GM19025 (cell line): ENCODE results near the gene CARD19.
A peak's percentile ranks its signal among the peaks of the same experiment; 100 is the strongest.

Experiments used
- ATAC-seq: cut with Tn5 transposase; IDR thresholded peaks from one replicate; pipeline ENCODE4 v1.9.1; 2021; ENCODE audit warnings: mild to moderate bottlenecking, low read depth, moderate library complexity; ENCODE audit not compliant: unreplicated experiment

CARD19 gene

DNA sequence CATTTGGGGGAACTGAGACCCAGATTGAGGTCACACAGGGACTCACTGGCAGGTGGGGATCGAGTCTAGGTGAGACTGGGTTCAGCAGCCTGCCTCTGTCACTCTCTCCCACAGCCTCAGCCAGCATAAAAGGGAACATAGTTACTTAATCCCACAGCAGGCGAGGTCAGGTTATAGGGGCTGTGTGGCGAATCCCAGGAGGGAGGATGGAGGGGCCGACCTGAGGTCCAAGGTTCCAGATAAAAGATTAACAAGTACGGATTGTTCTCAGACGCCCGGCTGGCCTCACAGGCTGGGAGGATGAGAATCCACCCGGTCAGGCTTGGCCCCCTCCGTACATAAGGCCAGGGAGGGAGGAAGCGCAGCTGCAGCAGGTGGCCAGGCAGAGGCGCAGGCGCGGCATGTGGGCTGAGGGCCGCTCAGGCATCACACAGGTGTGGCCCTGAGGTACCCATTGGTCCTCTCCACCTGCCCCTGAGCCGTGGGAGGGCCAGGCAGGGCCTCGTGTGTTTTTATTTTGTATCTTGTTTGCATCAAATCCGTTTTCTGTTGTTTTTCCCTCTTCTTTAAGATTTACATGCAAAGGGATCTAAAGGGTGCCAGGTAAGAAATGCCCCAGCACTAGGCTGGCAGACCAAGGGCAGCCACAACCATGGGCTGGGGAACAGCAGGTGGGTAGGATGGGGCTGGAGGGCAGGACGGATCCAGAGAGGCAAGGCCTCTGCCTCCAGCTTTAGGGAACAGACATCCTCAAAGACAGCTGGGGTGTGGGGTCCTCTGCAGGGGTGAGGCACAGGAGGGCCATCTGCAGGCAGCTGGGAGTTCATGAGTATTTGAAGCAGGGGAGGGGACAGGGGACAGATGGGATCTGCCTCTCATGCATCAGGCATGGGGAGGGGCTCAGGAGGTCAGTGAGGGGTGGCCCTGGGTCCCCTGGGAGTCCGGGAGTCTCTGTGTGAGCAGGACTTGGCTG, 33.9 kb upstream of the CARD19 start:
- ATAC-seq: peak; percentile 24

DNA sequence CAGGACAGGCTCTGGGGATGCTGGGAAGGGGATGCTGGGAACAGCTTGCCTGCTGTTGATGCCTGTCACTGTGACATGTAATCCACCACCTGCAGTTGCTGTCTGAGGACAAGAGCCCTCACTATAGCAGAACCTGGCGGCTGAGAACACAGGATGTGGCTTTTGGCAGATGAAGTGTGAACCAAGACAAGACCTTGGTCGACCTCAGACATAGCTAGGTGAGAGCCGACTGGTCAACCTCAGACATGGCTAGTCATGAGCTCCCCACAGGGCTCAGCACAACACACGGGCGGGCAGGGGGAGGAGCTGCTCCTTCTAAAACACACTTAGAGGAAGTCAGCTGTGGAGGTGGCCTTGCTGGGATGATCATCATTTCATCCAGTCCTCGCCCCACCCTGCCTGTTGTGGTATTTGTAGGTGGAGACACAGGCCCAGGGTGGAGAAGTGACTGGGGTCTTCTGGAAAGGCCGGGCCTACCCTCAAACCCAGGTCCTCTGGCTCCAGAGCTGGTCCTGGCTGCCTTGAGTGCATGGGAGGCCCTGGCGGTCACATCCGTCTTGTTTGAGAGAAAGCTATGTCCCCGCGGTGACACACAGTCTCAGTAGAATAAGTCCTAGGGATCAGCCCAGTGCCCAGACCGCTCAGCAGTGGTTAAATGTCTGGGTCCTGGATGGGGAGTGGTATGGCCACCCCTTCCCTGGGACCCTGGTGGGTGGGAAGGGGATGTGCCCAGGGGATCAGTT, 31.5 kb upstream of the CARD19 start:
- ATAC-seq: peak; percentile 91

DNA sequence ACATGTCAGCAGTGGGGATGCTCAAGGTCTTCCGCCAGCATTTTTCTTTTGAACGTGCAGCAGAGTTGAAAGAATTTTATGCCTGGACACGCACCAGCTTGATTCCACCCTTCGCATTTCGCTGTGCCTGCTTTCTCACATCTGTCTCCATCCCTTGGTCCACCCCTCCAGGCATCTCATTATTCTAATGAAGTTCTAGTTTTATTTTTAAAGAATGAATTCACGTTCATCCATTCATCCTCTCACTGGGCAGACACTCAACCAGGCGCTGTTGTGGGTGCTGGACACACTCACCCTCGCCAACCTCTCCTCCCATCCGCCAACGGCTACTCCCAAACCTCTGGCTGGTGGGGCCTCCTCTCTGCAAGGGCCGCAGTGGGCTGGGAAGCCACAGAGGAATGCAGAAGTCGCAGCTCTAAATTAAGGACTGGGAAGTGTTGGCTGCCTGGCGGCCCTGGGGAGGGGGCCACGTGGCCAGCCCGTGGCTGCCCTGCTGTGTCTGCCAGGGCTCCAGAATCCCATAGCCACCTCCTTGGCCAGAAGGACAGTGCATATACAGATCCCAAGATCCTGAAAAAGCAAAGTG, 30.8 kb upstream of the CARD19 start:
- ATAC-seq: no peak

DNA sequence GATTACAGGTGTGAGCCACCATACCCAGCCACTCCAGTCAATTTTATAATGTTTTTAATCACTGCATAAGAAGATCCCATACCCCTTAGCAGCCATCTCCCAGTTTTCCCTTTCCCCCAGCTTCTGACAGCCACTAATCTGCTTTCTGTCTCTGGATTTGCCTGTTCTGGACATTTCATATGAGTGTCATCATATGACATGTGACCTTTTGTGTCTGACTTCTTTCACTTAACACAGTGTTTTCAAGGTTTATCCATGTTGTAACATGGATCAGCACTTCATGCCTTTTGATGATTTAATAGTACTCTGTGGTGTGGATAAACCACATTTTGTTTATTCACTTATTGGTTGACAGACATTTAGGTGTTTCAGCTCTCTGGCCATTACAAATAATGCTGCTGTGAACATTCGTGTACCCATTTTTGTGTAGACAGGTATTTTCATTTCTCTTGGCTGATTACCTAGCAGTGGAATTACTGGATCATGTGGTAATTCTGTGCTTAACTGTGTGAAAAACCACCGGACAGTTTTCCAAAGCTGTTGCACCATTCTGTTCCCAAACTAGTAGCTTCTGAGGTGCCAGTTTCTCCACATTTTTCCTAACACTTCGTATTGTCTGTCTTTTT, 28.9 kb upstream of the CARD19 start:
- ATAC-seq: no peak

DNA sequence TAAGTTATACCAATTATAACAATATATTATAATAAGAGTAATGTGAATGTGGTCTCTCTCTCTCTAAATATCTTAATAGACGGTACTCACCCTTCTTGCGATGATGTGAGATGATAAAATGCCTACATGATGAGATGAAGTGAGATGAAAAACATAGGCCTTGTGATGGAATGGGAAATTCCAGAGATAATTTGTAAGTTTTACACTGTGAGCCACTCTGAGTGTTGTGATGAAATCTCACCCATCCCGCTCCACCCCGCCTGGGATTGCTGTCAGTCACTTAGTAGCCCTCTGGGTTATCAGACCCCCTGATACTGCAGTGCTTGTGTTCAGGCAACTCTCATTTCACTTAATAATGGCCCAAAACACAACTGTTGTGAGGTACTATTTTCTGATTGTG, 27.1 kb upstream of the CARD19 start:
- ATAC-seq: no peak

DNA sequence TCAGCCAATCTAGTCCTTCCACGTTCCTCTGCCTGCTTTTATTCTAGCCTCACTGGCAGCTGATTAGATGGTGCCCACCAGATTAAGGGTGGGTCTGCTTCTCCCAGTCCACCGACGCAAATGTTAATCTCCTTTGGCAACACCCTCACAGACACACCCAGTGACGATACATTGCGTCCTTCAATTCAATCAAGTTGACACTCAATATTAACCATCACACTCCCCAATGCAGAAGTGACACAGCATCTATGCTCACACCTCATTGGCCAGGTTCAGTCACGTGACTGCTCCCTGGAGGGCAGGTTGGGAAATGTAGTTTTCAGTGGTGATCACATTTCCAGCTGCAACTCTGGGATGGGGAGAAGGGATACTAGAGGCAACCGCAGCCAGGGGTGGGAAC, 24.6 kb upstream of the CARD19 start:
- no peak for ATAC-seq

DNA sequence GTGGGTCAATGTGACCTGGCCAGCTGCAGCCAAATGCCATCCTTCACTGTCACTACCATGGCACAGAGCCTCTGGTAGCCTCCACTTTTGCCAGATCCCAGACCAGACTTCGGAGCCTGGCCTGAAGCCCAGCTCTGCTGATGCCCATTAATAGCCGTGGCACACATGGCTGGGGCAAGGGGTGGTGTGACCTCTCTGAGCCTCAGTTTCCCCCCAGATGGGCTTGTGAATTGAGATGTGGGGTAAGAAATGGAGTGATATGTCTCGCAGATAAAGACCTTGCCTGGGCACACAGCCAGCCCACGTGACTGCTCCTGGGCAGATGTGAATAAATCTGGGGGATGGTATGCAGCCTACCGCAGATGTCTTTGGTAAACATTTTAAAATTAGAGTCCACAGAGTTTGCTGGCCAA, 23.6 kb upstream of the CARD19 start:
- no peak for ATAC-seq

DNA sequence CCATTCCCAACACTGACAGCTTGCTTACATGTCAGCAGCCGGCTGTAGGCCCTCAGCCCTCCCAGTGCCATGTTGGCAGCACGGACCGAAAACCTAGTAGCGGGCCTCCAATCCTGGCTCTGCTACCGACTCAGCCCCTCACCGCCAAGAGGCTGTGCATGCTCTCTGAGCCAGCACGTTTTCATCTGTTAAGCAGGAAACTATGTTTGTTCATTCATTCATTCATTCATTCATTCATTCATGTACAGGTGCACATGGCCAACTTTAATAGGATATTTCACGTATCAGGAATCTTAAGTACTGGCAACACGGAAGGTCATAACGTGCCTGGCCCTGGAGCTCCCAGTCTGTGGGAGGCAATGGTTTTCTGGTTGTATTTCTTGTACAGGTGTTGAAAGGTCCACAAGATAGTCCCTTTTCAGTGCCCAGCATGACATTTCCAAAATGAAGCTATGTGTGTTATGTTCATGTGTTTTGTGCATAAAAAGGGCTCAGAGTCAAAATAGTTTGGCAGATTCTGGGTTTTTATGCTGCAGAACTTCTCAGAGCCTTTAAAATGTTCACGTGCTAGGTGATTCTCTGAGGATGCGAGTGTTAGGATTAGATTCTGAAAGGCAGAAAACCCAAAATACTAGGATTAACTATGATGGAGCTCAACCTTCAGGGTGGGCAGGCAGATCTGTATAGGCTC, 19.8 kb upstream of the CARD19 start:
- ATAC-seq: no peak

DNA sequence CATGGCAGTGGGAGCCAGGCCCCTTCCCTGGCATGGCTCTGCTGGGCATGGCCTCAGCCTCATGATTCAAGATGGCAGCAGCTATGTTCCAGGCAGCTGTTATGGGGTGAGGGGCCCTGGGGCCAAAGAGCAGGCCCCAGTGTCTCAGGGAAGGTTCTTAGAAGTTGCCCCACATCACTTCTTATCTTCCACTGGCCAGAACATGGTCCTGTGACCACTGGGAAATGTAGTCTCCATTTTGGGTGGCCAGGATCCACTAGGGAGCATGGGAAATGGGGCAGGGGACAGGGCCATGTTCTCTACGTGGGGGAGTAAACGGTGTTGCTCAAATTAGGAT, 19.3 kb upstream of the CARD19 start:
- no peak for ATAC-seq

DNA sequence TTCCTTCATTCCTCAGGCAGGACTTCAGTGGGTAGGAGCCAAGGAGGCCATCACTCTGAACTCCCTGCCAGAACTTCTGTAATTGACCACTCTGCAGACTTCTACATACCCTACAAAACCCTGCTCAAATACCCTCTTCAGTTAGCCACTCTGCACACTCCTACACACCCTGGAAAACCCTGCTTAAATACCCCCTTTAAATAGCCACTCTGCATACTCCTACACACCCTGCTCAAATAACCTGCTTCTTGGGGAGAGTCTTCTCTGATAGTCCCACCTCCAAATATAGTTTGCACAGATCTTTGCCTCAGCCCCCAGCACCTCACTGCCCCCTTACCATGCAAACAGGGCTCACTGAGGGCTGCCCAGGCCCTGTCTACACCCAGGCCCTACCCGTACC, 18.6 kb upstream of the CARD19 start:
- no peak for ATAC-seq

DNA sequence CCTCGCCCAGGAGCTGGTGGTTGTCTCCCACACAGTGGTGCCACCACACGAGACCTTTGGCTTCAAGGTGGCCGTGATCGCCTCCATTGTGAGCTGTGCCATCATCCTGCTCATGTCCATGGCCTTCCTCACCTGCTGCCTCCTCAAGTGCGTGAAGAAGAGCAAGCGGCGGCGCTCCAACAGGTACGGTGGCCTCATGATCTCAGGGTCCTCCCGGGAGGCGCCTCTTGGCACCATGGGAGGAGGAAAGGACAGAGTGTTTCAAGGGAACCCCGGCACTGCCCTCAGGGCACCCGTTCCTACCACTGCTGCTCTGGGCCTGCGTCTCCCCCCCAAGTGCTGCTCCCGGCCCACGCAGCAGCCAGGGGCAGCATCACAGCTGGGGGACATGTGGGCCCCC, 18.2 kb upstream of the CARD19 start:
- no peak for ATAC-seq

DNA sequence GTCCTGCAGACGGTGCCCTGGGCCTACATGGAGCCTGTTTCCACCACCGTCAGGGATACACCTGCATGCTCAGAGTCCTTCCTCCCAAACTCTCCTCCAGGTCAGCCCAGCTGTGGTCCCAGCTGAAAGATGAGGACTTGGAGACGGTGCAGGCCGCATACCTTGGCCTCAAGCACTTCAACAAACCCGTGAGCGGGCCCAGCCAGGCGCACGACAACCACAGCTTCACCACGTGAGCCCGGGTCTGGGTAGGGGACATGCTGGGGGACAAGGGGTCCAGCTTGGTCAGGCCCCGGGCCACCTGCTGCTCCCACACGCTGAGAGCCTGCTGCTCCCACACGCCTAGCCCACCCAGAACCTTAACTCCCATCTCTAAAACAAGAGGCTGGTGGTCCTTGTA, 16.6 kb upstream of the CARD19 start:
- ATAC-seq: no peak

DNA sequence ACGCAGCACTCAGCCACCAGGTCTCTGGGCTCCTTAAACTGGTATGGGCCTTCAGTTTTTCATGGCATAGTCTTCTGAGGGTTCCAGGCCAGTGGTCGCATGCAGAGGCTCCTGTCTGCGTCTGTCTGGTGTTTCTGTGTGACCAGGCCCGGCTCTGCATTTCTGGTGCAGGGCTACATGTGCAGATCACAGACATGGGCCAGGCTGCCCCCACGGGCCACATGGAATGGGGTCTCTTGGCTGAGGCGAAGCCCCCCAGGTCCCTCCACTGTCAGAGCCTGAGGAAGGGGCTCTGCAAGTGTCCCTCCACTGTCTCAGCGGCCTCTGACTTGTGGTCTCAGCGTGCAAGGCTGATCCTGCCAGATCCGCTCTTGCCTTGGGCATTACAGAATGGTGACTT, 15.6 kb upstream of the CARD19 start:
- ATAC-seq: no peak

DNA sequence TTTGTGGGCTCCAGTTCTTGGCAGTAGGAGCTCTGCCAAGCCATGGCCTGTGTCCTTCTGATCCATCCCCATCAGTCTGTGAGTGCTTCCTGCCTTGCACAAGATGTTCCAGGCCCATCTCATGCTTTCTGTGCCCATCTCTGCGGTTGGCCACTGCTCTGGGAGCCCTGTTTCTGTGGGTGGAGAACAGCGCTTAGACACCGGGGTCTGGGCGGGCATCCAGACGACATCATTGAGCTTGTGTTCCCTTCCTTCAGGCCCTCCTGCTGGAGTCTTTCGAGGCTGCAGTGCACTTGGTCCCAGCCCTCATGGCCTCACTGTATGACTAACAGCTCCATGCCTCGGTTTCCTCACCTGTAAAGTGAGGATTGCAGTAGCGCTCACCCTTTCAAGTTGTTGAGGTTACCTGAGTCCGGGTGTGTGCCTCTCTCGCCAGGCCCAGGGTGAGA, 14.9 kb upstream of the CARD19 start:
- no peak for ATAC-seq

DNA sequence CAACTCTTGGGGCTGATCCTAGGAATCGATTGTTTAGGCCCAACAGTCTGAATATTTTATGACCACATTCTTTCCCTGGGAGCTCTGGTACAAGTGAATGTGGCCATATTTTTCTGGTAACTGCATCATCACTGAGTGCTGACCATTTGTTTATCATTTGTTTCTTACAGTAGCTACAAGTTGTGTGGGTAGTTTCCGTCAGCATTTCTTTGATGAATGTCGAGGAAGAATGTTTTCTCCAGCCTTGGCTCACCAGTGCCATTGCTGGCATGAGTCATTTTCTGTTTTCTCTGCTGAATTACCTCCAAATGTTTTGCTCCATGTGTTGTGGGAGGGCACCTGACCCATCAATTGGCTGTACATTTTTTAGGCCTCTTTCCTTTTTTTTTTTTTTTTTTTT, 14.1 kb upstream of the CARD19 start:
- no peak for ATAC-seq

DNA sequence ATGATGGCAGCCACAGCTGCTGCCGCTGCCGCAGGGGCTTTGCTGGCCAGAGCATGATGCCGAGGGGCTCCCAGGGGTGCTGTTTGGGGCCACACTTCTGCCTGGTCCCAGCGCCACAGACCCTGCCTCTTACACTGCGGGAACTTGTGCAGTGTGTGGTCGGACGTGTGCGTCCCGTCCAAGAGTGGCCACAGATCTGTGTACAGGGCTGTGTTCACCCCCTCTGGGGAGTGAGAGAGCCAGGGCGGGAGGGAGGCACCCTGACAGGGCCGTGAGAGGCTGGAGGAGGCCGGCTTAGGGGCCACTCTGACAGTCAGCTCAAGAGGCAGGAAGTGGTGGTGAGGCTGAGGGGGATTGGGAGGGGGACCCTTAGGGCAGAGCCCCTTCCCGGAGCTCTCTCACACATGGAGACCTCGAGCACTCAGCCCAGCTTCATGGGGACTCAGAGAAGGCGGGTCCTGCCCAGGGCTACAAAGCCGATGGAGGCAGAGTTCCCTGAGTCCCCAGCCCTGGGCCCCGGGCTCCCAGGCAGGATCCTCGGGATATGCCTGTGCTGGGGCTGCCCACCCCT, 13.1 kb upstream of the CARD19 start:
- no peak for ATAC-seq

DNA sequence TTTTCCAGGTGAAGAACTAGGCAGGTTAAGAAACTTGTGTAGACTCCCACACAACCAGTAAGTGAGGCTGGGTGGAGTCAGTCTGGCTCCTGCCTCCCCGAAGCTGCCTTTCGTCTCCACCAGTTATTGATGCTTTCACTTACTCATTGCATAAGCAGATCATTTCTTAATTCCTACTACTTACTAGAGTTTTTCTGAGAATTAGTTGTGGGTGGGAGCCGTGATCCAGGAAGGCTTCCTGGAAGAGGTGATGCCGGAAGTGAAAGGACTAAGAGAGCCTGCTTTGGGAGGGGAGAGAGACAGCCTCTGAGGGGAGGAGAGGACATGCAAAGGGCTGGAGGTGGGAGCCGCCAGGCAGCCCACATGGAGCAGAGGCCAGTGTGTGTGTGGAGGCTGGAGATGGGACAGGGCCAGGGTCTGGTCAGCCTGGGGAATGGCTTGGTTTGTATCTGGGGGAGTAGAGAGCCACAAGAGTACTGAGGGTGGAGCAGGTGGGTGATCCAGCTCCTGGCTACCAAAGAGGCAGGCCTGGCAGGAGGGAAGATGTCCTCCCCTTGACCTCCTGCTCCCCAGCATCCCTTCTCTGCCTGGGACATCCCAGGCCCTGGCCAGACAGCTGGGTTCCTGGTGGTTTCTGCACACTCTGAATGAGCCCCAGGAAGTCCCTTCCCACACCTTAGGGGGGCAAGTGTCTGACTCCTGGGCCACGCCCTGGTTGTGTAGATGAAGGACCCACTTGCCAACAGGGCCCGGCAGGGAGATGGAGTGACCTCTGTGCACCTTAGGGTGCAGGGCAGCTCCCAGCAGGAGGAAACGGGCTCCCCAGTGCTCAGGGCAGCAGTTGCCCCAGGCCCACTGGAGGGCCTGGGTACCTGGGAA, 12.2 kb upstream of the CARD19 start:
- ATAC-seq: no peak

DNA sequence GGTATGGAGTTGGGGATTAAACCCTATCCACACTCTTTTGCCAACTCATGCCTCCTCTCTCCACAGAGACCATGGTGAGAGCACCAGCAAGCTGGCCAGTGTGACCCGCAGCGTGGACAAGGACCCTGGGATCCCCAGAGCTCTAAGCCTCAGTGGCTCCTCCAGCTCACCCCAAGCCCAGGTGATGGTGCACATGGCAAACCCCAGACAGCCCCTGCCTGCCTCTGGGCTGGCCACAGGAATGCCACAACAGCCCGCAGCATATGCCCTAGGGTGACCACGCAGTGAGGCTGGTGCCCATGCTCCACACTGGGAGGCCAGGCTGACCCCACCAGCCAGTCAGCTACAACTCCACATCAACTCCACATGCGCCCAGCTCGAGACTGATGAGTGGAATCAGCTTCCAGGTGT, 11.5 kb upstream of the CARD19 start:
- ATAC-seq: no peak

DNA sequence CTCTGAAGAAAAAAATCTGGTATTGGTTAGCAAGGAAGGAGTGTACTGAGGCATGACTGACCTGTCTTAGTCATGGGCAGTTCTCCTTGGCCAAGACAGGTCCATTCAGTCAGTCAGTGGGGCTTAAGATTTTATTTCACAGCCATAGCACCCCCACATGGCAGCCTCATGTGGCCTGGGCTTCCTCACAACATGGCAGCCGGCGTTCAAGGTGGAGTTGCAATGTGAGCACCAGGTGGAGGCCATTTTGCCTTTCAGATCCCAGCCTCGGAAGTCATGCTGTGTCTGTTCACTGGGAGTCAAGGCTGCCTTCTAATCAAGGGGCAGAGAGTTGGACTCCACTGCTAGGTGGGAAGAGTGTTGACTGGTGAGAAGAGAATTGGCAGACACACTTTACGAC, 10.3 kb upstream of the CARD19 start:
- no peak for ATAC-seq
